SK-N-MC (cell line): Measurements from ENCODE around the gene RBM10.
A peak's percentile ranks its signal among the peaks of the same experiment; 100 is the strongest.
"Not testable (repeated sequence)": the region's sequence is repeated elsewhere in the genome, so short reads cannot be mapped to it uniquely, and the experiment has no call there.

Experiments used
- DNase-seq: peaks from one replicate; pipeline ENCODE4 v3.0.0-alpha.2; 2011; ENCODE audit warnings: low read depth, low spot score
- H3K27ac ChIP-seq: fragments of 200-600 bp; sonication (generic); 2 replicates; pipeline ENCODE4 v1.5.1; 2016; ENCODE audit warnings: mixed run types
- H3K36me3 ChIP-seq: fragments of 200-600 bp; sonication (generic); 2 replicates; pipeline ENCODE4 v1.6.1; 2017; ENCODE audit warnings: antibody characterized with exemption, low read length, mixed read lengths; ENCODE audit not compliant: insufficient read depth
- H3K4me3 ChIP-seq: fragments of 200-600 bp; sonication (generic); 2 replicates; pipeline ENCODE4 v1.5.1; 2016
- H3K9ac ChIP-seq: fragments of 200-600 bp; sonication (generic); 2 replicates; pipeline ENCODE4 v1.8.0; 2017; ENCODE audit warnings: mixed run types, mixed read lengths; ENCODE audit not compliant: insufficient read length
- H3K9me3 ChIP-seq: fragments of 200-600 bp; sonication (generic); 2 replicates; pipeline ENCODE4 v1.6.1; 2017; ENCODE audit warnings: low read depth, mild to moderate bottlenecking, antibody characterized with exemption, low read length, moderate library complexity, mixed read lengths
- EZH2 ChIP-seq: fragments of 200-600 bp; sonication (generic); IDR thresholded peaks from one replicate; pipeline ENCODE4 v1.6.1; 2017; ENCODE audit warnings: antibody characterized with exemption
- FOXP2 ChIP-seq: optimal IDR thresholded peaks from 2 replicates; pipeline ENCODE3; 2011; ENCODE audit warnings: mild to moderate bottlenecking, moderate library complexity; ENCODE audit not compliant: insufficient read depth; ENCODE audit errors: extremely low read length, control extremely low read depth
- POLR2AphosphoS5 ChIP-seq: IDR thresholded peaks from 2 replicates; pipeline ENCODE4 v1.6.1; 2012; ENCODE audit warnings: mild to moderate bottlenecking, low read depth, low read length, borderline replicate concordance

Gene RBM10, protein sequence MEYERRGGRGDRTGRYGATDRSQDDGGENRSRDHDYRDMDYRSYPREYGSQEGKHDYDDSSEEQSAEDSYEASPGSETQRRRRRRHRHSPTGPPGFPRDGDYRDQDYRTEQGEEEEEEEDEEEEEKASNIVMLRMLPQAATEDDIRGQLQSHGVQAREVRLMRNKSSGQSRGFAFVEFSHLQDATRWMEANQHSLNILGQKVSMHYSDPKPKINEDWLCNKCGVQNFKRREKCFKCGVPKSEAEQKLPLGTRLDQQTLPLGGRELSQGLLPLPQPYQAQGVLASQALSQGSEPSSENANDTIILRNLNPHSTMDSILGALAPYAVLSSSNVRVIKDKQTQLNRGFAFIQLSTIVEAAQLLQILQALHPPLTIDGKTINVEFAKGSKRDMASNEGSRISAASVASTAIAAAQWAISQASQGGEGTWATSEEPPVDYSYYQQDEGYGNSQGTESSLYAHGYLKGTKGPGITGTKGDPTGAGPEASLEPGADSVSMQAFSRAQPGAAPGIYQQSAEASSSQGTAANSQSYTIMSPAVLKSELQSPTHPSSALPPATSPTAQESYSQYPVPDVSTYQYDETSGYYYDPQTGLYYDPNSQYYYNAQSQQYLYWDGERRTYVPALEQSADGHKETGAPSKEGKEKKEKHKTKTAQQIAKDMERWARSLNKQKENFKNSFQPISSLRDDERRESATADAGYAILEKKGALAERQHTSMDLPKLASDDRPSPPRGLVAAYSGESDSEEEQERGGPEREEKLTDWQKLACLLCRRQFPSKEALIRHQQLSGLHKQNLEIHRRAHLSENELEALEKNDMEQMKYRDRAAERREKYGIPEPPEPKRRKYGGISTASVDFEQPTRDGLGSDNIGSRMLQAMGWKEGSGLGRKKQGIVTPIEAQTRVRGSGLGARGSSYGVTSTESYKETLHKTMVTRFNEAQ

DNA sequence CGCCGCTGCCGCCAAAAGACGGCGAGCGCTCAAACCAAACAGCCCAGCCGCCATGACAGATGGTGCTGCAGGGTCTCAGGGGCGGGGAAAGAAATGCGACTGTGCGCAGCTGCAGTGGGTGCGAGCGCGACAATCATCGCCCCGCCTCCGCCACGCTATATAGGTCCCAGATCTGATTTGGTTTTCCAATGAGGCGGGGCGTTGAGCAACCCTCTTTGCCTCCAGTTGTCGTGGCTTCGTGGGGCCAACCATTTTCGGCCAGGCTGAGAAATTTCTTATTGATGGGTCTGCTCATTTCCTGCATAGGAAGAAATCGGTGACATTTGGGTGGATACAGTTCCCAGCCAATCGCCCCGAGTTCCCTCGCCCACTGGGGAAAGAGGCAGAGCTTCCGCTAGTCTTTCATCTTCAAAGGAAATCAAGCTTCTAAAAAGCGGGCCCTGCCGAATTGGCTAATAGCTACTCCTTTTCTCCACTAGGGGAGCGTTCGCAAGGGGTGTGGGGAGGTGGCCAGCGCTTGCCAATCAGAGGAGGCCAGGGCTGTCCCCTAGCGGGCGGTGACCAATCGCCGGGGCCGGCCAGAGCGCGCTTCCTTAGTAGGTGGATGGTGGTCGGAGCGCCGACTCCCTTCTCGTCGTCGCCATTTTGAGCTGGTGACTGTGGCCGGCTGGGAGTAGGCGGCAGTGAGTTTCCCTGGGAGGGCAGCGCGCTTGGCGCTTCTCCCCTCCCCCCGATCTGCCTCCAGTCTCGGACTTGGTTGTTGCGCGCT, at the start of gene RBM10, which contains the start of gene NDUFB11:
Gene RBM10, plus strand, starts transcription at position 596 of the 769 bp plus-strand sequence. CDS start 2,261 bp downstream, outside the sequence.
Gene NDUFB11, minus strand, starts transcription at position 77 of the 769 bp plus-strand sequence. Its CDS starts 23 bp downstream, at position 54.
- Histone ChIP-seq H3K36me3 (peaks cover 32% of the 10 kb centered on the region; the same call in 1 of the 2 replicates), H3K4me3 (peak within 1 kb of the TSS; percentile 87), H3K9ac (peak within 1 kb of the TSS; percentile 94), H3K9me3 (no peaks in the 10 kb centered on the region), H3K27ac (peak within 1 kb of the TSS; percentile 95)
- peak; percentile 85 for DNase-seq
- TF ChIP-seq EZH2 (no peak), FOXP2 (no peak), POLR2AphosphoS5 (peak; percentile 80)

DNA sequence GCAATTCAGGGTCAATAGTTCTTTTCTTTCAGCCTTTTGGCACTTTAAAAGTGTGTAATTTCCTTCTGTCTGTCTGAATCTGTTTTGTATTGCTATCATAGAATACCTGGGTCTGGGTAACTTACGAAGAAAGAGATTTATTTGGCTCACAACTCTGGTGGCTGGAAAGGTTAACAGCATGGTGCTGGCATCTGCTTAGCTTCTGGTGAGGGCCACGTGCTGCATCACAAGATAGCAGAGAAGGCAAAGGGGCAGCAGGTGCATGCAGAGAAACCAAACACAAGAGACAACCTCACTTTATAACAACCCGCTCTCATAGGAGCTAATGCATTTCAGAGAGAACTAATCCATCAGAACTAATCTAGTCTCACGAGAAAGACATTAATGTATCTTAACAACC, 48.0 kb upstream of the RBM10 start:
- TF ChIP-seq EZH2 (no peak), POLR2AphosphoS5 (no peak), FOXP2 (no peak)
- Histone ChIP-seq H3K9me3 (no peaks in the 10 kb centered on the region), H3K4me3 (no peak overlapping the region), H3K36me3 (no peaks in the 10 kb centered on the region), H3K27ac (no peak overlapping the region), H3K9ac (no peak overlapping the region)
- no peak for DNase-seq

DNA sequence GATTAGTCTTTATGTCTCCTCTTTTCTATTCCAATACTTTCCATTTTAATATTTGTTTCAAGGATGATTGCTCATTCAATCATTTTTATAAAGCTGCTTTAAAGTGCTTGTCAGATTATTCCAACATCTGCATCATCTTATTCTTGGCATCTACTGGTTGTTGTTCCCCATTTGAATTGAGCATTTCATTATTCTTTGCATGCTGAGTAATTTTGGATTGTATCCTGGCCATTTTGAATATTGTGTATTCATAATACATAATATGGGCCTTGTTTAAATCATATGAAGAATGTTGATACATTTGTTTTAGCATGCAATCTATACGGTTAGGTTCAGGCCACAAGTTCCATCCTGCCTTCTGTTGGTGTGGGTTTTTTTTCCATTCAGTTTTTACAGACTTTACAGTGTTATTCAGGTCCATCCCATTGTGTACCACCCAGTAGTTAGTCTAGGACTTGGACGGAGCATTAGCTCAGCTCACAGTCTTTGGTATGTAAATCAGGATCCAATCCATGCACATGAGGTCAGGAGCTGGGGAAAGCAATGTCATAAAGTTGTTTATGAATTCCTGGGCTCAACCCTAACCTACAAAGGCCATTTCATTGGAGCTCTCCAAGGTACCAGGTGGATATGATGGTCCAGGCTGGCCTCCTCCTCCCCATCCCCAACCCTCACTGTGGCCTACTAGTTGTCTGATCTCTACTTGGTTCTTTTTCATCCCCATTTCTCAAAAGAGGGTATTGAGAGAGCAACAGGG, 46.5 kb upstream of the RBM10 start:
- TF ChIP-seq FOXP2 (no peak), POLR2AphosphoS5 (no peak), EZH2 (no peak)
- DNase-seq, result no peak
- Histone ChIP-seq H3K4me3 (no peak overlapping the region), H3K27ac (no peak overlapping the region), H3K9ac (no peak overlapping the region), H3K36me3 (no peaks in the 10 kb centered on the region), H3K9me3 (no peaks in the 10 kb centered on the region)

DNA sequence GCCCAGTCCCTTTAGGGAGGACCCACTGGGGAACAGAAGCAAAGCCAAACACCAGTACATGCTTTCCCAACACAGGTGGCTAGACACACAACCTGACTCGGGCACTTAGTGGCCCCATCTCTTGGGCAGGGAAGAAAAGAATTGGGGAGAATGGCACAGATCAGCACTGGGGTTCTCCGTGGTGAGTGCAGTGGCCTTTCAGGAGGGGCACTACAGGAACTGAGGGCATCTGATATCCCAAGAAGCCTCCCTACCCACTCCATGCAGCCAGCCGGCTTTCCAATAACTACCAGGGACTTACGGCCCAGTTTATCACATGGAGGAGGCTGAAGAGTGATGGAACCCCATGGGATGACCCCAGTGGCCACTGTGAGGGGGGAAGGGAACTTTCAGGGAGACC, 43.8 kb upstream of the RBM10 start:
- H3K36me3 ChIP-seq, result no peaks in the 10 kb centered on the region
- no peak overlapping the region for H3K4me3 ChIP-seq
- H3K9ac ChIP-seq, result no peak overlapping the region
- no peak overlapping the region for H3K27ac ChIP-seq
- TF ChIP-seq FOXP2, result no peak
- no peak for TF ChIP-seq EZH2
- no peak for TF ChIP-seq POLR2AphosphoS5
- DNase-seq, result no peak
- H3K9me3 ChIP-seq, result no peaks in the 10 kb centered on the region

DNA sequence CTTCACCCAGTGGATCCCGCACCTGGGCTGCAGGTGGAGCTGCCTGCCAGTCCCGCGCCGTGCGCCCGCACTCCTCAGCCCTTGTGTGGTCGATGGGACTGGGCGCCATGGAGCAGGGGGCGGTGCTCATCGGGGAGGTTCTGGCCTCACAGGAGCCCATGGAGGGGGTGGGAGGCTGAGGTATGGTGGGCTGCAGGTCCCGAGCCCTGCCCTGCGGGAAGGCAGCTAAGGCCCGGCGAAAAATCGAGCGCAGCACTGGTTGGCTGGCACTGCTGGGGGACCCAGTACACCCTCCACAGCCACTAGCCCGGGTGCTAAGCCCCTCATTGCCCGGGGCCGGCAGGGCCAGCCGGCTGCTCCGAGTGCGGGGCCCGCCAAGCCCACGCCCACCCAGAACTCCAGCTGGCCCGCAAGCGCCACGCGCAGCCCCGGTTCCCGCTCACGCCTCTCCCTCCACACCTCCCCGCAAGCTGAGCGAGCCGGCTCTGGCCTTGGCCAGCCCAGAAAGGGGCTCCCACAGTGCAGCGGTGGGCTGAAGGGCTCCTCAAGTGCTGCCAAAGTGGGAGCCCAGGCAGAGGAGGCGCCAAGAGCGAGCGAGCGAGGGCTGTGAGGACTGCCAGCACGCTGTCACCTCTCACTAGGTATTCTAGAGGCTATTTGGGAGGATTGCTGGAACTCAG, 33.9 kb upstream of the RBM10 start:
- not testable (repeated sequence) for H3K9me3 ChIP-seq, H3K27ac ChIP-seq, H3K9ac ChIP-seq, DNase-seq, H3K4me3 ChIP-seq, H3K36me3 ChIP-seq

DNA sequence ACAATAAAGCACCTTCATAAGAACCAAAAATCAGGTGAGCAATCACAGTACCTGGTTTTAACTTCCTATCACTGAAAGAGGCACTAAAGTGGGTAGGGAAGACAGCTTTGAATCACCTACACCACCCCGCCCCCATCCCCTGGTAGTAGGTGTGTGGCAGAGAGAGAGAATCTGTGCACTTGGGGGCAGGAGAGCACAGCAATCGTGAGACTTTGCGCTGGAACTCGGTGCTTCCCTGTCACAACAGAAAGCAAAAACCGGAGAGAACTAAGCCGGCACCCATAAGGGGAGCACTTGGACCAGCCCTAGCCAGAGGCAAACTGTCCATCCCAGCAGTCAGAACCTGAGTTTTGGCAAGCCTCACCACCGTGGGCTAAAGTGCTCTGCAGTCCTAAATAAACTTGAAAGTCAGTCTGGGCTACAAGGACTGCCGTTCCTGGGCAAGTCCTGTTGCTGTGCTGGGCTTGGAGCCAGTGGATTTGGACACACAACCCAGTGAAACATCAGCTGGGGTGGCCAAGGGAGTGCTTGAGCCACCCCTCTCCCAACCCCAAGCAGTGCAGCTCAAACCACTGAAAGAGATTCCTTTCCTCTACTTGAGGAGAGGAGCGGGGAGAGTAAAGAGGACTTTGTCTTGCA, 32.6 kb upstream of the RBM10 start:
- Histone ChIP-seq H3K9me3 (no peaks in the 10 kb centered on the region), H3K4me3 (no peak overlapping the region), H3K27ac (no peak overlapping the region), H3K36me3 (no peaks in the 10 kb centered on the region), H3K9ac (no peak overlapping the region)
- no peak for DNase-seq
- TF ChIP-seq POLR2AphosphoS5 (no peak), EZH2 (no peak), FOXP2 (no peak)

DNA sequence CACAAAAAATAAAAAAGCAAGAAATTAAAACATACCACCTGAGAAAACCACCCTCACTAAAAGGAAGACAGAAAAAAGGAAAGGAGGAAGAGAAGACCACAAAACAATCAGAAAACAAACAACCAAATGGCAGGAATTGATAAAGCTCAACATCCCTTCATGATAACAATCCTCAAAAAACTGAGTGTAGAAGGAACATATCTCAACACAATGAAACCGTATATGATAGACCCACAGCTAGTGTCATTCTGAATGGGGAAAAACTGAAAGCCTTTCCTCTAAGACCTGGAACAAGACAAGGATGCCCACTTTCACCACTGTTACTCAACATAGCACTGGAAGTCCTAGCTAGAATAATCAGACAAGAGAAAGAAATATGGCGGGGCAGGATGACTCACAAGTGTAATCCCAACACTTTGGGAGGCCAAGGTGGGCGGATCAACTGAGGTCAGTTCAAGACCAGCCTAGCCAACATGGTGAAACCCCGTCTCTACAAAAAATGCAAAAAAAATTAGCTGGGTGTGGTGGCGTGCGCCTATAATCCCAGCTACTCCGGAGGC, 28.4 kb upstream of the RBM10 start:
- not testable (repeated sequence) for H3K9me3 ChIP-seq, H3K27ac ChIP-seq, H3K36me3 ChIP-seq, H3K4me3 ChIP-seq, H3K9ac ChIP-seq, DNase-seq

DNA sequence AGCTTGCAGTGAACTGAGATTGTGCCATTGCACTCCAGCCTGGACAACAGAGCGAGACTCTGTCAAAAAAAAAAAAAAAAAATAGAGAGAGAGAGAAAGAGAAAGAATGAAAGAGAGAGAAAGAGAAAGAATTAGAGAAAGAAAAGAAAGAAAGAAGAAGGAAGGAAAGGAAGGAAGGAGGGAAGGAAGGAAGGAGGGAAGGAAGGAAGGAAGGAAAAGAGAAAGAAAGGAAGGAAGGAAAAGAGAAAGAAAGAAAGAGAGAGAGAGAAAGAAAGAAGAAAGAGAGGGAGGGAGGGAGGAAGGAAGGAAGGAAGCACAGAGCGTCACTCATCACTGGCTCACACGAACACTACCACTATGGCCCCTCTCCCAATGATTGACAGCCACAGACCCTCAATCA, 20.6 kb upstream of the RBM10 start:
- not testable (repeated sequence) for H3K4me3 ChIP-seq, H3K9me3 ChIP-seq, H3K9ac ChIP-seq, H3K36me3 ChIP-seq, H3K27ac ChIP-seq, DNase-seq
